Measurements from ENCODE around the gene AP1M1. TPM values are rescaled to one million over a fixed set of nuclear protein-coding genes. Genes with fewer than 3 reads are reported as not detected.
A peak's percentile ranks its signal among the peaks of the same experiment; 100 is the strongest.

The AP1M1 gene
- total RNA-seq, 5 donors from 2014 or later (not counting 1 experiment from before 2014, with no cell fraction given), result 94.9 to 171 (median 133) TPM

DNA sequence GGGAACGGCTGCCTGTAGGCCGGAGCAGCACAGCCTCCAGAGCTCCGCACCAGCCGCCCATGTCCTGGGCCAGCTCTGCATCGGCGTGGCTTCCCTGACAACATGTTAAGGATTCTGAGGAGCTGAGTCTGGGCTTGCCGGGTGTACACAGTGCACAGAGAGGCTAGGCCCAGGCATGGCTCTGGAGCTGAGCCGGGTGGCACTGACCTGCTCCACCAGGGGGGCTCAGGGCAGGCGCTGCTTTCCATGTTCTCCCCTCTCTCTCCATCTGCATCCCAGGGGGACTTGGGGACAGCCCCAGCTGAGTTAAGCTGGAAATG is 31.6 kb downstream of the AP1M1 start:
- H3K4me3 Mint-ChIP-seq, result no peak overlapping the region
- H3K4me1 Mint-ChIP-seq, result peaks cover 2 to 6% (median 2%) of the 10 kb centered on the region in 3 donors
- no peaks in the 10 kb centered on the region for H3K27me3 ChIP-seq (replicated peaks in 1 of 2; ENCODE audit: control insufficient read depth in 2 of 2, extremely low read depth in 1 of 2, insufficient read depth in 2 of 2, low read length in 1 of 2)
- H3K4me1 ChIP-seq (ENCODE audit: control insufficient read depth in 1 of 2, extremely low read depth in 1 of 2, insufficient read depth in 2 of 2, low read length in 2 of 2), result peaks cover 0 to 14% of the 10 kb centered on the region in 2 experiments
- no peak overlapping the region for H3K27ac ChIP-seq (ENCODE audit: low read length)
- no peak for ATAC-seq (replicated peaks in 1 of 4)
- DNase-seq, result no peak
- WGBS (ENCODE audit: insufficient coverage), result 95% methylated on average over 8 of the region's 9 CpGs
- POLR2A ChIA-PET, result interaction anchor here in 1 of 2 donors (0.5 kb wide), 1 partner anchor 113 kb away, joined by 4 read pairs; no protein-coding TSS in a partner anchor
- H3K9me3 Mint-ChIP-seq, result no peaks in the 10 kb centered on the region
- H3K36me3 ChIP-seq (ENCODE audit: control insufficient read depth in 2 of 2, extremely low read depth in 1 of 2, insufficient read depth in 1 of 2, low read length in 1 of 2), result peaks cover 32 to 86% of the 10 kb centered on the region in 2 donors
- no peak overlapping the region for H3K27ac Mint-ChIP-seq
- CTCF ChIA-PET, result interaction anchor here in 1 of 2 donors (0.5 kb wide), 1 partner anchor 19 kb away, joined by 4 read pairs; no protein-coding TSS in a partner anchor
- peaks cover 48% of the 10 kb centered on the region for H3K36me3 Mint-ChIP-seq
- no peaks in the 10 kb centered on the region for H3K9me3 ChIP-seq
- no peaks in the 10 kb centered on the region for H3K27me3 Mint-ChIP-seq
- H3K4me3 ChIP-seq (ENCODE audit: control insufficient read depth in 1 of 2, extremely low read depth in 1 of 2, low read length in 1 of 2), result no peak overlapping the region

DNA sequence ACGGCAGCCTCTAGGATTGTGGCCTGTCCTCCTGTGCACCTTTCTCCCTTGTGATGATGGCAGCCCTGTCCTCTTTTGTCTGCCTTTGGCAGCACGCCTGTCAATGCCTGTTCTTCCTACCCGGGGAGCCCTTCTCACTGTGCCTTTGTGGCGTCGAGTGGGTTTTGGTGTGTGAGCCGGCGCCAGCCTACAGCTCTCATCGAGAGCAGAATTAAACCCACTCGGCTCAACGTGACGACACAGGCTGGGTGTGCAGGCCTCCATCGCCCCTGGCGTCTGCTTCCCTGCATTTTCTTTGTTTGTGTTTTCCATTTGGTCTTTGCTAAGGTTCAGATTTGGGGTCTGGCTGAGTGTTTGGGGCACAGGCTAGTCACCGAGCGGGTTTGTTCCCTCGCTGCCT is 34.4 kb downstream of the AP1M1 start:
- WGBS (ENCODE audit: insufficient coverage), result 96% methylated on average over 13 of the region's 16 CpGs
- Mint-ChIP-seq H3K4me3 (no peak overlapping the region), H3K36me3 (peaks cover 70% of the 10 kb centered on the region), H3K27me3 (no peaks in the 10 kb centered on the region), H3K4me1 (peaks cover 18 to 23% (median 20%) of the 10 kb centered on the region in 3 donors), H3K27ac (peak overlapping the region in 1 of 2 donors; percentile 3), H3K9me3 (peaks cover 0 to 4% (median 0%) of the 10 kb centered on the region in 3 donors)
- POLR2A ChIA-PET, result no interaction called here
- Histone ChIP-seq H3K36me3 (ENCODE audit: control insufficient read depth in 2 of 2, extremely low read depth in 1 of 2, insufficient read depth in 1 of 2, low read length in 1 of 2) (peaks cover 29 to 74% of the 10 kb centered on the region in 2 donors), H3K9me3 (no peaks in the 10 kb centered on the region), H3K4me1 (ENCODE audit: control insufficient read depth in 1 of 2, extremely low read depth in 1 of 2, insufficient read depth in 2 of 2, low read length in 2 of 2) (peaks cover 9 to 32% of the 10 kb centered on the region in 2 experiments), H3K4me3 (ENCODE audit: control insufficient read depth in 1 of 2, extremely low read depth in 1 of 2, low read length in 1 of 2) (no peak overlapping the region), H3K27ac (ENCODE audit: low read length) (no peak overlapping the region), H3K27me3 (replicated peaks in 1 of 2; ENCODE audit: control insufficient read depth in 2 of 2, extremely low read depth in 1 of 2, insufficient read depth in 2 of 2, low read length in 1 of 2) (no peaks in the 10 kb centered on the region)
- no peak for DNase-seq
- CTCF ChIA-PET, result no interaction called here
- no peak for ATAC-seq (replicated peaks in 1 of 4)

GRCh38 chr19:16232568-16232967 is 34.9 kb downstream of the AP1M1 start:
- H3K27me3 Mint-ChIP-seq, result no peaks in the 10 kb centered on the region
- ChIA-PET POLR2A (no interaction called here), CTCF (no interaction called here)
- ATAC-seq (replicated peaks in 1 of 4), result peak in 2 of 4 experiments; percentile 12 to 45
- H3K36me3 Mint-ChIP-seq, result peaks cover 67% of the 10 kb centered on the region
- H3K27ac Mint-ChIP-seq, result no peak overlapping the region
- H3K36me3 ChIP-seq (ENCODE audit: control insufficient read depth in 2 of 2, extremely low read depth in 1 of 2, insufficient read depth in 1 of 2, low read length in 1 of 2), result peaks cover 26 to 69% of the 10 kb centered on the region in 2 donors
- H3K4me1 Mint-ChIP-seq, result peaks cover 18 to 26% (median 22%) of the 10 kb centered on the region in 3 donors
- no peaks in the 10 kb centered on the region for H3K27me3 ChIP-seq (replicated peaks in 1 of 2; ENCODE audit: control insufficient read depth in 2 of 2, extremely low read depth in 1 of 2, insufficient read depth in 2 of 2, low read length in 1 of 2)
- H3K4me3 ChIP-seq (ENCODE audit: control insufficient read depth in 1 of 2, extremely low read depth in 1 of 2, low read length in 1 of 2), result no peak overlapping the region
- DNase-seq, result no peak
- no peak overlapping the region for H3K4me3 Mint-ChIP-seq
- H3K9me3 ChIP-seq, result no peaks in the 10 kb centered on the region
- peaks cover 0 to 4% (median 0%) of the 10 kb centered on the region in 3 donors for H3K9me3 Mint-ChIP-seq
- 92% methylated on average over 12 of the region's 13 CpGs for WGBS (ENCODE audit: insufficient coverage)
- H3K4me1 ChIP-seq (ENCODE audit: control insufficient read depth in 1 of 2, extremely low read depth in 1 of 2, insufficient read depth in 2 of 2, low read length in 2 of 2), result peaks cover 9 to 34% of the 10 kb centered on the region in 2 experiments
- no peak overlapping the region for H3K27ac ChIP-seq (ENCODE audit: low read length)

GRCh38 chr19:16233081-16233776 is 35.5 kb downstream of the AP1M1 start:
- H3K4me1 ChIP-seq (ENCODE audit: control insufficient read depth in 1 of 2, extremely low read depth in 1 of 2, insufficient read depth in 2 of 2, low read length in 2 of 2), result peaks cover 9 to 39% of the 10 kb centered on the region in 2 experiments
- H3K36me3 Mint-ChIP-seq, result peaks cover 62% of the 10 kb centered on the region
- peaks cover 20 to 62% of the 10 kb centered on the region in 2 donors for H3K36me3 ChIP-seq (ENCODE audit: control insufficient read depth in 2 of 2, extremely low read depth in 1 of 2, insufficient read depth in 1 of 2, low read length in 1 of 2)
- H3K27me3 ChIP-seq (replicated peaks in 1 of 2; ENCODE audit: control insufficient read depth in 2 of 2, extremely low read depth in 1 of 2, insufficient read depth in 2 of 2, low read length in 1 of 2), result no peaks in the 10 kb centered on the region
- H3K27ac ChIP-seq (ENCODE audit: low read length), result no peak overlapping the region
- no peak for ATAC-seq (replicated peaks in 1 of 4)
- H3K4me1 Mint-ChIP-seq, result peaks cover 22 to 33% (median 28%) of the 10 kb centered on the region in 3 donors
- ChIA-PET CTCF (no interaction called here), POLR2A (interaction anchor here in 1 of 2 donors (0.6 kb wide), 1 partner anchor 43 kb away, joined by 3 read pairs; no protein-coding TSS in a partner anchor)
- no peak overlapping the region for H3K4me3 Mint-ChIP-seq
- H3K27ac Mint-ChIP-seq, result no peak overlapping the region
- no peak for DNase-seq
- no peaks in the 10 kb centered on the region for H3K9me3 ChIP-seq
- H3K27me3 Mint-ChIP-seq, result no peaks in the 10 kb centered on the region
- H3K4me3 ChIP-seq (ENCODE audit: control insufficient read depth in 1 of 2, extremely low read depth in 1 of 2, low read length in 1 of 2), result no peak overlapping the region
- WGBS (ENCODE audit: insufficient coverage), result 96% methylated on average over 13 of the region's 19 CpGs
- H3K9me3 Mint-ChIP-seq, result peaks cover 0 to 4% (median 0%) of the 10 kb centered on the region in 3 donors

GRCh38 chr19:16233836-16234551 is 36.3 kb downstream of the AP1M1 start:
- H3K9me3 ChIP-seq, result no peaks in the 10 kb centered on the region
- Mint-ChIP-seq H3K36me3 (peaks cover 54% of the 10 kb centered on the region), H3K4me1 (peaks cover 30 to 41% (median 34%) of the 10 kb centered on the region in 3 donors), H3K27me3 (no peaks in the 10 kb centered on the region), H3K9me3 (peaks cover 0 to 4% (median 0%) of the 10 kb centered on the region in 3 donors), H3K27ac (no peak overlapping the region), H3K4me3 (no peak overlapping the region)
- POLR2A ChIA-PET, result interaction anchor here in 1 of 2 donors (0.6 kb wide), 1 partner anchor 42 kb away, joined by 3 read pairs; no protein-coding TSS in a partner anchor
- peak in 1 of 4 experiments; percentile 19 for ATAC-seq (replicated peaks in 1 of 4)
- H3K36me3 ChIP-seq (ENCODE audit: control insufficient read depth in 2 of 2, extremely low read depth in 1 of 2, insufficient read depth in 1 of 2, low read length in 1 of 2), result peaks cover 20 to 55% of the 10 kb centered on the region in 2 donors
- 89% methylated on average over 15 of the region's 19 CpGs for WGBS (ENCODE audit: insufficient coverage)
- H3K27me3 ChIP-seq (replicated peaks in 1 of 2; ENCODE audit: control insufficient read depth in 2 of 2, extremely low read depth in 1 of 2, insufficient read depth in 2 of 2, low read length in 1 of 2), result no peaks in the 10 kb centered on the region
- peaks cover 13 to 43% of the 10 kb centered on the region in 2 experiments for H3K4me1 ChIP-seq (ENCODE audit: control insufficient read depth in 1 of 2, extremely low read depth in 1 of 2, insufficient read depth in 2 of 2, low read length in 2 of 2)
- H3K27ac ChIP-seq (ENCODE audit: low read length), result no peak overlapping the region
- no peak overlapping the region for H3K4me3 ChIP-seq (ENCODE audit: control insufficient read depth in 1 of 2, extremely low read depth in 1 of 2, low read length in 1 of 2)
- CTCF ChIA-PET, result no interaction called here
- DNase-seq, result no peak

All from T-cell (primary cell).